ENCODE data around the gene UBE2H.

GRCh38 chr7:129940329-129940728 lies 12.4 kb downstream of the UBE2H start:
- TF ChIP-seq CTCF (IDR thresholded peaks at IDR 0.05 in 8 of 11, conservative IDR thresholded peaks at IDR 0.05 in 3 of 11) (no peak), POLR2A (IDR thresholded peaks at IDR 0.05) (no peak)

Measured in spleen (tissue), 7 donors.